Neutrophil (primary cell): ENCODE data around the gene IFI6.

Experiments
- H3K27ac ChIP-seq: fragments of 200-600 bp; sonication (generic); 2 replicates; pipeline ENCODE4 v1.5.1; 2016; ENCODE audit warnings: mild to moderate bottlenecking, moderate library complexity
- H3K27me3 ChIP-seq: fragments of 200-600 bp; sonication (generic); 2 replicates; pipeline ENCODE4 v1.6.0; 2016; ENCODE audit warnings: mild to moderate bottlenecking
- H3K36me3 ChIP-seq: fragments of 200-600 bp; sonication (generic); 2 replicates; pipeline ENCODE4 v1.5.1; 2017
- H3K4me1 ChIP-seq, 2 experiments: fragments of 200-600 bp in 1 of 2; sonication (generic) in 1 of 2; 1 replicate in 1 of 2; 2 replicates in 1 of 2; pipeline versions ENCODE4 v1.5.1 to v1.6.1; 2013 to 2016; ENCODE audit warnings: low read depth in 1 of 2, low read length in 1 of 2, mild to moderate bottlenecking in 1 of 2, moderate library complexity in 1 of 2; ENCODE audit not compliant: control insufficient read depth in 1 of 2, insufficient read depth in 1 of 2
- H3K4me3 ChIP-seq, 2 experiments: fragments of 200-600 bp in 1 of 2; sonication (generic) in 1 of 2; 1 replicate in 1 of 2; 2 replicates in 1 of 2; pipeline ENCODE4 v1.5.1; 2013 to 2016; ENCODE audit warnings: low read depth in 1 of 2, low read length in 1 of 2, mild to moderate bottlenecking in 1 of 2, moderate library complexity in 1 of 2
- H3K9me3 ChIP-seq: fragments of 200-600 bp; sonication (generic); 2 replicates; pipeline ENCODE4 v1.5.1; 2016
- TF ChIP-seq, protein P1 (sequence below): fragments of 200-600 bp; sonication (generic); IDR thresholded peaks from 2 replicates; pipeline ENCODE4 v1.5.1; 2016; ENCODE audit warnings: antibody characterized with exemption

IFI6 gene

DNA sequence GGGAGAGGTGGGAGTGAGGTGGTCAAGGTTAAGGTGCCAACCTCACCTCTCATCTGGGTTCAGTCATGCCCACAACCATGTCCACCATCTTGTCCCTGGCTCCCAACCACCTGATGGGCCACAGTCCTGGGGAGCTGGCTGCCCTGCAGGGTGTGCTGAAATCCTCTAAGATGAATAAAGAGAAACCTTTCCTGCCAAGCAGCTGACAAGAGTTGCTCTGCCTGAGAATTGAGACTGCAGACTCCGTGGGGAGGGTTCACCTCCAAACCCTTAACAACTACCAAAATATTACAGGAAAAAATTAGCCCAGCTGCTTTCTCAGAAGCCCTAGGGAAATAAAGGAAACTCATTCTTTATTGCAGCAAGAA, 21.8 kb downstream of the IFI6 start:
- TF ChIP-seq, protein P1, sequence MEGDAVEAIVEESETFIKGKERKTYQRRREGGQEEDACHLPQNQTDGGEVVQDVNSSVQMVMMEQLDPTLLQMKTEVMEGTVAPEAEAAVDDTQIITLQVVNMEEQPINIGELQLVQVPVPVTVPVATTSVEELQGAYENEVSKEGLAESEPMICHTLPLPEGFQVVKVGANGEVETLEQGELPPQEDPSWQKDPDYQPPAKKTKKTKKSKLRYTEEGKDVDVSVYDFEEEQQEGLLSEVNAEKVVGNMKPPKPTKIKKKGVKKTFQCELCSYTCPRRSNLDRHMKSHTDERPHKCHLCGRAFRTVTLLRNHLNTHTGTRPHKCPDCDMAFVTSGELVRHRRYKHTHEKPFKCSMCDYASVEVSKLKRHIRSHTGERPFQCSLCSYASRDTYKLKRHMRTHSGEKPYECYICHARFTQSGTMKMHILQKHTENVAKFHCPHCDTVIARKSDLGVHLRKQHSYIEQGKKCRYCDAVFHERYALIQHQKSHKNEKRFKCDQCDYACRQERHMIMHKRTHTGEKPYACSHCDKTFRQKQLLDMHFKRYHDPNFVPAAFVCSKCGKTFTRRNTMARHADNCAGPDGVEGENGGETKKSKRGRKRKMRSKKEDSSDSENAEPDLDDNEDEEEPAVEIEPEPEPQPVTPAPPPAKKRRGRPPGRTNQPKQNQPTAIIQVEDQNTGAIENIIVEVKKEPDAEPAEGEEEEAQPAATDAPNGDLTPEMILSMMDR, result no peak

GRCh38 chr1:27649306-27649635, 22.7 kb downstream of the IFI6 start:
- Histone ChIP-seq H3K27ac (no peak overlapping the region), H3K4me3 (no peak overlapping the region), H3K36me3 (no peaks in the 10 kb centered on the region), H3K4me1 (peaks cover 68 to 81% of the 10 kb centered on the region in 2 experiments), H3K27me3 (no peaks in the 10 kb centered on the region), H3K9me3 (no peaks in the 10 kb centered on the region)
- TF ChIP-seq, protein P1, result no peak

More for the DNA sequence above, 21.8 kb downstream of the IFI6 start:
- H3K27ac ChIP-seq, result peak overlapping the region; percentile 61
- no peaks in the 10 kb centered on the region for H3K27me3 ChIP-seq
- no peaks in the 10 kb centered on the region for H3K36me3 ChIP-seq
- peaks cover 67 to 80% of the 10 kb centered on the region in 2 experiments for H3K4me1 ChIP-seq
- no peaks in the 10 kb centered on the region for H3K9me3 ChIP-seq
- no peak overlapping the region for H3K4me3 ChIP-seq

DNA sequence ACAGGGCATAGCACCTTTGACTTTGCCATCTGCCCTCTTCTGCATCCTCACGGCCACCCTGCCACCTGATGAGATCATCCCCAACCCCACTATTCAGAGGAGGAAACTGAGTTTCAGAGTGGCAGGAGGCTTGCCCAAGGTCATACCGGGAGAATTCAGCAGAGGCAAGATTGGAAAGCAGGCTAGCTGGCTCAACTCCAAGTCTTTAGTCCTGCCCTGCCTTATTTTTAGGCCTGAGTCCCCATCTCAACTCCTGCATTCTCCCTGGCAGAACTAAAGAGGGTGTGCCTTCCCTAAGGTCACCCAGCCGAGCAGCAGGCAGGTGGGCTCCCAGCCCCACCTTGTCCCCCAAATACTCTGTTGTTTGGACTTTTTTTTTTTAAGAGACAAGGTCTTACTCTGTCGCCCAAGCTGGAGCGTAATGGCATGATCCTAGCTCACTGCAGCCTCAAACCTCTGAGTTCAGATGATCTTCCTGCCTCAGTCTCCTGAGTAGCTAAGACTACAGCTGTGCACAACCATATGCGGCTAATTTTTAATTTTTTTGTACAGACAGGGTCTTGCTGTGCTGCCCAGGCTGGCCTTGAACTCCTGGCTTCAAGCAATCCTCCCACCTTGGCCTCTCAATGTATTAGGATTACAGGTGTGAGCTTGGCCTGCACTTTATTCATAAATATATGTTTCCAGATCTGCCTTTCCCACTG, 23.2 kb downstream of the IFI6 start:
- no peaks in the 10 kb centered on the region for H3K27me3 ChIP-seq
- H3K27ac ChIP-seq, result no peak overlapping the region
- peaks cover 73 to 86% of the 10 kb centered on the region in 2 experiments for H3K4me1 ChIP-seq
- no peaks in the 10 kb centered on the region for H3K9me3 ChIP-seq
- no peak overlapping the region for H3K4me3 ChIP-seq
- TF ChIP-seq, protein P1, result no peak
- no peaks in the 10 kb centered on the region for H3K36me3 ChIP-seq

GRCh38 chr1:27647328-27647727, 24.7 kb downstream of the IFI6 start:
- no peaks in the 10 kb centered on the region for H3K36me3 ChIP-seq
- H3K4me3 ChIP-seq, result peak overlapping the region in 1 of 2 experiments; percentile 16
- H3K27me3 ChIP-seq, result no peaks in the 10 kb centered on the region
- H3K9me3 ChIP-seq, result no peaks in the 10 kb centered on the region
- H3K27ac ChIP-seq, result peak overlapping the region; percentile 85
- TF ChIP-seq, protein P1, result no peak
- H3K4me1 ChIP-seq, result peaks cover 74 to 77% of the 10 kb centered on the region in 2 experiments

DNA sequence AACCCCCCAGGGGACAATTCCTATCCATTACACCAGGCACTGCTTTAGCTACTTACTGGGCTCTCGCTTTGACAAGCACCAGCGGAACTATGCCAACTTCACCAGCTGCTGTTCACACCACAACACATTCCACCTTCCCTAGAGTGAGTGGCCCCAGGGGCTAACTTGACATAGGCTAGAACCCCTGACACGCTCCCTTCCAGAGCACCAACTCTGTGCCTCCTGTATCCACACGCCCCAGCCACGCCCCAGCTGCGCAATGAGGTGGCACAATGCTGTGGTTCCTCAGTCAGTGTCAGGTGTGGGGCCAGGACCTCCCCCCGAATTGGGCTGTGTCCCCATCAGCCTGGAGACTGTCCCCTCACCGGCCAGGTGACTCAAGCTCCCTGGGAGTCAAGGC, 25.3 kb downstream of the IFI6 start:
- H3K27ac ChIP-seq, result peak overlapping the region; percentile 85
- no peaks in the 10 kb centered on the region for H3K27me3 ChIP-seq
- TF ChIP-seq, protein P1, result no peak
- H3K4me1 ChIP-seq, result peaks cover 71 to 73% of the 10 kb centered on the region in 2 experiments
- no peaks in the 10 kb centered on the region for H3K36me3 ChIP-seq
- peak overlapping the region in 1 of 2 experiments; percentile 16 for H3K4me3 ChIP-seq
- no peaks in the 10 kb centered on the region for H3K9me3 ChIP-seq
